Pancreas (tissue), 10 donors: Measurements from ENCODE around the gene ZNHIT2. TPM values are rescaled to one million over a fixed set of nuclear protein-coding genes. Genes with fewer than 3 reads are reported as not detected.

ENCODE experiments used
- ATAC-seq, 4 donors: fragments of 200-7000 bp; cut with Tn5 transposase; one replicate each; pipeline versions ENCODE4 v1.8.0 to v1.9.1; 2020; ENCODE audit warnings: mild to moderate bottlenecking in 4 of 4, moderate library complexity in 4 of 4
- DNase-seq, 6 donors: peaks; one replicate each; pipeline ENCODE4 v3.0.0-alpha.2; 2020
- FAIRE-seq: peaks from 2 replicates; lab custom pipeline; 2012; peaks lifted over from hg19 to GRCh38; lab: Jason Lieb, UNC
- H3K27ac ChIP-seq, 4 donors: fragments of 200-600 bp; sonication (generic); 1 replicate in 3 of 4; 2 replicates in 1 of 4; pipeline versions ENCODE4 v1.5.0 to v1.8.0; 2020
- H3K27me3 ChIP-seq, 4 donors: fragments of 200-600 bp; one replicate each; pipeline ENCODE4 v1.8.0; 2021
- H3K36me3 ChIP-seq, 3 donors: fragments of 200-600 bp; sonication (generic) in 1 of 3; one replicate each; pipeline versions ENCODE4 v1.5.0 to v1.8.0; 2020 to 2021
- H3K4me1 ChIP-seq, 3 donors: fragments of 200-600 bp; one replicate each; pipeline ENCODE4 v1.8.0; 2021
- H3K4me3 ChIP-seq, 4 donors: fragments of 200-600 bp; sonication (generic) in 2 of 4; one replicate each; pipeline versions ENCODE4 v1.5.0 to v1.8.0; 2020 to 2021
- H3K9me3 ChIP-seq, 4 donors: fragments of 200-600 bp; one replicate each; pipeline ENCODE4 v1.8.0; 2021
- WGBS, 2 donors: extraction: QIAGEN DNeasy Blood & Tissue Kit; methylation state at CpG; one replicate each; pipeline ENCODE4 v1.1.7; 2013; 5-methylcytosine and 5-hydroxymethylcytosine counted together
- intact Hi-C, 3 donors: fragments of 100-400 bp; cut with DNase I; formaldehyde crosslinking; loops; one replicate each; pipeline versions ENCODE4 v1.11.1 to v1.14.2; 2022
- polyA plus RNA-seq, 2 donors: library from polyadenylated mRNA; stranded (reverse); fragments of 200-250 nt; gene quantifications; one replicate each; pipeline ENCODE4 v1.2.3, GENCODE V29; 2013
- total RNA-seq, 6 donors: library from RNA; stranded (reverse); fragmentation: NEBNext Ultra II Directional in 4 of 6; extraction: Animal tissue kit (Norgen Biotek cat#: 25700) in 4 of 6; gene quantifications; one replicate each; pipeline versions ENCODE4 v1.2.1 to v1.2.4, GENCODE V29; 2021 to 2023
- TF ChIP-seq, protein P1 (sequence below), 4 donors: fragments of 200-600 bp; sonication (generic) in 3 of 4; IDR thresholded peaks; one replicate each; pipeline versions ENCODE4 v1.5.0 to v1.8.0; 2021; ENCODE audit warnings: antibody characterized with exemption in 4 of 4
- donor health status: healthy with polysubstance abuse.
- donor health status: DM: no; HTN: no; CAD: no; lungs with moderate emphysema.
- donor health status: DM: no; HTN: no; CAD: no.
- donor health status: control.
- donor health status: control.
- donor health status: Bipolar disorder and iron deficiency.
- donor health status: DM: yes; HTN: yes; CAD: no.
- donor health status: DM: no; HTN: no; CAD: no.
- donor health status: DM: no; HTN: no; CAD: no.
- donor health status: DM: yes; HTN: yes; CAD: no.

The ZNHIT2 gene
- total and polyA plus RNA-seq, 8 donors, result 4.3 to 17.8 (median 7.4) TPM

DNA sequence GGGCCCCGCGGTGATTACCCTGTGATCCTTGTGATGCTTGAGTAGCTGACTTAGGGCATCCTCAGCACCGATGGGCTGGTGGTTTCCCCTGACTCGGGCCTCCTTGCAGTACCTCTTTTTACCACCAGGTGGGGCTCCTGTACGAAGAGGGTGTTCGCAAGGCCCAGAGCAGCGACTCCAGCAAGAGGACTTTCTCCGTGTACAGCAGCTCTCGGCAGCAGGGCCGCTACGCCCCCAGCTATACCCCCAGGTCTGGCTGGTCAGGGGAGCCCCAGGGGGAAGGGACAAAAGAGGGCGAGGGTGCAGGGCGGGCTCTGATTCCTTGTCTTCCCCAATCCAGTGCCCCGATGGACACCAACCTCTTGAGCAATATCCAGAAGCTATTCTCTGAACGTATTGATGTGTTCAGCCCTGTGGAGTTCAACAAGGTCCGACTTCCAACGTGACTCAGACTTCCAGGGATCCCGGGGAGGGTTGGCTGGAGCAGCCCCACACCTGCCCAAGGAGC, 7.1 kb downstream of the ZNHIT2 start:
- H3K27ac ChIP-seq, result peak overlapping the region in 1 of 4 donors; percentile 51
- peaks cover 0 to 23% (median 7%) of the 10 kb centered on the region in 3 donors for H3K36me3 ChIP-seq
- no peak overlapping the region for H3K4me3 ChIP-seq
- DNase-seq (peak; percentile 79 to 99 (median 92)), ATAC-seq (peak; percentile 34 to 71 (median 56)), FAIRE-seq (no peak)
- intact Hi-C loops, result loop anchor here in 1 of 3 donors (10.0 kb wide), 1 partner anchor 96 kb away; the partner anchor contains the start of gene ARL2
- H3K27me3 ChIP-seq, result no peaks in the 10 kb centered on the region
- 9 to 10% methylated on average over 18 of the region's 18 CpGs for WGBS, 2 donors
- H3K4me1 ChIP-seq, result peaks cover 26 to 29% (median 28%) of the 10 kb centered on the region in 3 donors
- TF ChIP-seq, protein P1, sequence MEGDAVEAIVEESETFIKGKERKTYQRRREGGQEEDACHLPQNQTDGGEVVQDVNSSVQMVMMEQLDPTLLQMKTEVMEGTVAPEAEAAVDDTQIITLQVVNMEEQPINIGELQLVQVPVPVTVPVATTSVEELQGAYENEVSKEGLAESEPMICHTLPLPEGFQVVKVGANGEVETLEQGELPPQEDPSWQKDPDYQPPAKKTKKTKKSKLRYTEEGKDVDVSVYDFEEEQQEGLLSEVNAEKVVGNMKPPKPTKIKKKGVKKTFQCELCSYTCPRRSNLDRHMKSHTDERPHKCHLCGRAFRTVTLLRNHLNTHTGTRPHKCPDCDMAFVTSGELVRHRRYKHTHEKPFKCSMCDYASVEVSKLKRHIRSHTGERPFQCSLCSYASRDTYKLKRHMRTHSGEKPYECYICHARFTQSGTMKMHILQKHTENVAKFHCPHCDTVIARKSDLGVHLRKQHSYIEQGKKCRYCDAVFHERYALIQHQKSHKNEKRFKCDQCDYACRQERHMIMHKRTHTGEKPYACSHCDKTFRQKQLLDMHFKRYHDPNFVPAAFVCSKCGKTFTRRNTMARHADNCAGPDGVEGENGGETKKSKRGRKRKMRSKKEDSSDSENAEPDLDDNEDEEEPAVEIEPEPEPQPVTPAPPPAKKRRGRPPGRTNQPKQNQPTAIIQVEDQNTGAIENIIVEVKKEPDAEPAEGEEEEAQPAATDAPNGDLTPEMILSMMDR (IDR thresholded peaks at IDR 0.05), result peak; percentile 98 to 99 (median 98)
- H3K9me3 ChIP-seq, result no peaks in the 10 kb centered on the region

DNA sequence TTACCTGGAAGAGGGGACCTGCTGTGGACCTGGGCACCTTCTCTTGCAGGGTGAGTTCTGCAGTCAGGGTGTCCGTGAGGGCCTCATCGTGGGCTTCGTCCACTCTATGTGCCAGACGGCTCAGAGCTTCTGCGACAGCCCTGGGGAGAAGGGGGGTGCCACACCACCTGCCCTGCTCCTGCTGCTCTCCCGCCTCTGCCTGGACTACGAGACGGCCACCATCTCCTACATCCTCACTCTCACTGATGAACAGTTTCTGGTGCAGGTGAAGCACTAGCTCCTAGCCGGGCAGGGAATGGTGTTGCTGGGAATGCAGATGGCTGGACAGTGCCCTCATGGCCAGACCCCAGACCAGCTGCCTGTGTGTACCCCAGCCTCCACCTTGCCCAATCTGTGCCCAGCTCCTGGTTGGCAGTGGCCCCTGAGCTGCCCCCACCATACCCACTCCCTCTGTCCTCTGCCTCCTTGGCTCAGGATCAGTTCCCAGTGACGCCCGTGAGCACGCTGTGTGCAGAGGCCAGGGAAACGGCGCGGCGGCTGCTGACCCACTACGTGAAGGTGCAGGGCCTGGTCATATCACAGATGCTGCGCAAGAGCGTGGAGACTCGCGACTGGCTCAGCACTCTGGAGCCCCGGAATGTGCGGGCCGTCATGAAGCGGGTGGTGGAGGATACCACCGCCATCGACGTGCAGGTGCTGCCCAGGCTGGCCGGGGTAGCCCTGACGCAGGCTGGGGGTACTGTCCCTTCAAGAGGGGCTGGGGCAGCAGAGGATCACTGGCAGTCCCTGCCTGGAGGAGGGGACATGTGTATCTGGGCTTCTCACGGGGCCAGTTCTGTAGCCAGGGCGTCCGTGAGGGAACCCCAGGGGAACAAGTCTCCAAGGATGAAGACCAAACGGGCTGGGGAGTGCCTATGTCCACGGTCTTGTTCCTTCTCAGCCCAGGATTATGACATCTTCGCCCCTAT, 8.0 kb downstream of the ZNHIT2 start:
- peaks cover 0 to 23% (median 7%) of the 10 kb centered on the region in 3 donors for H3K36me3 ChIP-seq
- FAIRE-seq (no peak), ATAC-seq (no peak), DNase-seq (peak in 3 of 6 donors; percentile 44 to 82 (median 63))
- intact Hi-C loops, result loop anchor here in 1 of 3 donors (10.0 kb wide), 2 partner anchors 95 to 255 kb away; partner anchors contain the start of gene ARL2
- peaks cover 30 to 33% (median 31%) of the 10 kb centered on the region in 3 donors for H3K4me1 ChIP-seq
- TF ChIP-seq, protein P1 (IDR thresholded peaks at IDR 0.05), result no peak
- no peaks in the 10 kb centered on the region for H3K9me3 ChIP-seq
- no peaks in the 10 kb centered on the region for H3K27me3 ChIP-seq
- H3K27ac ChIP-seq, result no peak overlapping the region
- WGBS, 2 donors, result 85 to 87% methylated on average over 36 of the region's 36 CpGs
- H3K4me3 ChIP-seq, result no peak overlapping the region

DNA sequence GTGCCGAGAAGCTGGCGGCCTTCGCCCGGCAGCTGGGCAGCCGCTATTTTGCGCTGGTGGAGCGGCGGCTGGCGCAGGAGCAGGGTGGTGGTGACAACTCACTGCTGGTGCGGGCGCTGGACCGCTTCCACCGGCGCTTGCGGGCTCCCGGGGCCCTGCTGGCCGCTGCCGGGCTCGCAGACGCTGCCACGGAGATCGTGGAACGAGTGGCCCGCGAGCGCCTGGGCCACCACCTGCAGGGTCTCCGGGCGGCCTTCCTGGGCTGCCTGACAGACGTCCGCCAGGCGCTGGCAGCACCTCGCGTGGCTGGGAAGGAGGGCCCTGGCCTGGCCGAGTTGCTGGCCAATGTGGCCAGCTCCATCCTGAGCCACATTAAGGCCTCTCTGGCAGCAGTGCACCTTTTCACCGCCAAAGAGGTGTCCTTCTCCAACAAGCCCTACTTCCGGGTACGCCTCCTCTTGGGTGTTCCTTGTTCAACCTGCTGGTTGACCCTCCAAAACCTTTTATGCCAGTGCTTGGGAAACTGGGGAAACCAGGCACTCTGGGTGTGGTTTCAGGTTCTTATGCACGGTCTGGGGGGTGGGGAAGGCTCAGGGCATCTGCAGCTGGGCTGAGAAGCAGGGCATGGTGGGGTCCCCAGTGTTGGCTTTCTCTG, 8.9 kb downstream of the ZNHIT2 start:
- FAIRE-seq (no peak), ATAC-seq (no peak), DNase-seq (peak in 2 of 6 donors; percentile 61 to 67)
- WGBS, 2 donors, result 92 to 94% methylated on average over 32 to 38 of the region's 38 CpGs
- Histone ChIP-seq H3K9me3 (no peaks in the 10 kb centered on the region), H3K27ac (no peak overlapping the region), H3K4me3 (no peak overlapping the region), H3K36me3 (peaks cover 0 to 23% (median 7%) of the 10 kb centered on the region in 3 donors), H3K4me1 (peaks cover 29 to 34% (median 31%) of the 10 kb centered on the region in 3 donors), H3K27me3 (no peaks in the 10 kb centered on the region)
- TF ChIP-seq, protein P1 (IDR thresholded peaks at IDR 0.05), result no peak
- intact Hi-C loops, result loop anchor here in 1 of 3 donors (10.0 kb wide), 1 partner anchor 254 kb away; no protein-coding TSS in a partner anchor

DNA sequence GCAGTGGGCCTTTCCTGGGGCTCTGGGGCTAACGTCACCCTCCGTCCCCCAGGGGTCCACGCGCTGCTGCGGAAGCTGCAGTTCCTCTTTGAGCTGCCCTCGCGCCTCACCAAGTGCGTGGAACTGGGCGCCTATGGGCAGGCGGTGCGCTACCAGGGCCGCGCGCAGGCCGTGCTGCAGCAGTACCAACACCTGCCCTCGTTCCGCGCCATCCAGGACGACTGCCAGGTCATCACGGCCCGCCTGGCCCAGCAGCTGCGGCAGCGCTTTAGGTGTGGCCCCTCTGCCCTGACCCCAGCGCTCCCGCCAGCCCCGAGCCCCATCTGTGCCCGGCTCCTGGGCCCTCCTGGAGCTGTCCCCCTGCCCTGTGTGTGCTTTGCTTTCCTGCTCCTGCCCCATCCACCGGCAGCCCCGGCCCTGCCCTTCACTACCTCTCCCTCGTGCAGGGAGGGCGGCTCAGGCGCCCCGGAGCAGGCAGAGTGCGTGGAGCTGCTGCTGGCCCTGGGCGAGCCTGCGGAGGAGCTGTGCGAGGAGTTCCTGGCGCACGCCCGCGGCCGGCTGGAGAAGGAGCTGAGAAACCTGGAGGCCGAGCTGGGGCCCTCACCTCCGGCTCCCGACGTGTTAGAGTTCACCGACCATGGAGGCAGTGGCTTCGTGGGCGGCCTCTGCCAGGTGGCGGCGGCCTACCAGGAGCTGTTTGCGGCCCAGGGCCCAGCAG, 9.6 kb downstream of the ZNHIT2 start:
- no peaks in the 10 kb centered on the region for H3K27me3 ChIP-seq
- no peaks in the 10 kb centered on the region for H3K9me3 ChIP-seq
- peaks cover 0 to 23% (median 7%) of the 10 kb centered on the region in 3 donors for H3K36me3 ChIP-seq
- TF ChIP-seq, protein P1 (IDR thresholded peaks at IDR 0.05), result no peak
- DNase-seq (peak in 1 of 6 donors; percentile 78), ATAC-seq (no peak), FAIRE-seq (no peak)
- 93 to 94% methylated on average over 45 to 52 of the region's 52 CpGs for WGBS, 2 donors
- H3K4me1 ChIP-seq, result peaks cover 27 to 33% (median 30%) of the 10 kb centered on the region in 3 donors
- no peak overlapping the region for H3K27ac ChIP-seq
- no peak overlapping the region for H3K4me3 ChIP-seq
- intact Hi-C loops, result loop anchor here in 1 of 3 donors (10.0 kb wide), 1 partner anchor 253 kb away; no protein-coding TSS in a partner anchor
